Transverse colon (tissue), 4 donors: ENCODE results near the gene LUC7L2.
"Not testable (repeated sequence)": the region's sequence is repeated elsewhere in the genome, so short reads cannot be mapped to it uniquely, and the experiment has no call there.

ENCODE experiments used
- EP300 ChIP-seq: sonication (generic); formaldehyde crosslinking; IDR thresholded peaks from one replicate; pipeline ENCODE4 v1.6.1; 2017; ENCODE audit warnings: antibody characterized with exemption, low read depth
- POLR2A ChIP-seq: fragments of 450-650 bp; IDR thresholded peaks from one replicate; pipeline ENCODE4 v1.6.1; 2016; ENCODE audit warnings: antibody characterized with exemption, mild to moderate bottlenecking, moderate library complexity
- POLR2AphosphoS5 ChIP-seq, 3 donors: sonication (generic); formaldehyde crosslinking; IDR thresholded peaks; one replicate each; pipeline ENCODE4 v1.6.1; 2016; ENCODE audit warnings: antibody characterized with exemption in 3 of 3
- TF ChIP-seq, protein P1 (sequence below), 5 experiments: fragments of 200-600 bp in 3 of 5; fragments of 450-650 bp in 2 of 5; sonication (generic) in 3 of 5; IDR thresholded peaks; 1 replicate in 2 of 5; 2 replicates in 3 of 5; pipeline ENCODE4 v1.5.1; 2016 to 2017; ENCODE audit warnings: antibody characterized with exemption in 5 of 5, inconsistent platforms in 3 of 5, mild to moderate bottlenecking in 2 of 5, moderate library complexity in 1 of 5

DNA sequence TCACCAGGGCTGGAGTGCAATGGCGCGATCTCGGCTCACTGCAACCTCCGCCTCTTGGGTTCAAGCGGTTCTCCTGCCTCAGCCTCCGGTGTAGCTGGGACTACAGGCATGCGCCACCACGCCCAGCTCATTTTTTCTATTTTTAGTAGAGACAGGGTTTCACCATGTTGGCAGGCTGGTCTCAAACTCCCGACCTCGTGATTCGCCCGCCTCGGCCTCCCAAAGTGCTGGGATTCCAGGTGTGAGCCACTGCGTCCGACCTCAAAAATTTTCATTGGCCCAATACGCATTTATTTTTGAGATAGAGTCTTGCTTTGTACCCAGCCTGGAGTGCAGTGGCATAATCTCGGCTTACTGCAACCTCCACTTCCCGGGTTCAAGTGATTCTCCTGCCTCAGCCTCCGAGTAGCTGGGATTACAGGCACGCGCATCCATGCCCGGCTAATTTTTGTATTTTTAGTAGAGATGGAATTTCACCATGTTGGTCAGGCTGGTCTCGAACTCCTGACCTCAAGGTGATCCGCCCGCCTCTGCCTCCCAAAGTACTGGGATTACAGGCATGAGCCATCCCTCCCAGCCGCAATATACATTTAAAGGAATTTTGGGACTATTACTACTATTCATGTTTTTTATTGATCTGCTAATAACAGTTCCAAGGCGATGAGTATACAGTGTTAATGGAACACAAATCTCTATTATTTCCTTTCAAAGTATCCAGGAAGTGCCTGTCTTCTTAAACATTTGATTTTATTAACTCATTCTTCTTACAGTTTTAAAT, 1.8 kb upstream of the LUC7L2 start:
- TF ChIP-seq, protein P1, sequence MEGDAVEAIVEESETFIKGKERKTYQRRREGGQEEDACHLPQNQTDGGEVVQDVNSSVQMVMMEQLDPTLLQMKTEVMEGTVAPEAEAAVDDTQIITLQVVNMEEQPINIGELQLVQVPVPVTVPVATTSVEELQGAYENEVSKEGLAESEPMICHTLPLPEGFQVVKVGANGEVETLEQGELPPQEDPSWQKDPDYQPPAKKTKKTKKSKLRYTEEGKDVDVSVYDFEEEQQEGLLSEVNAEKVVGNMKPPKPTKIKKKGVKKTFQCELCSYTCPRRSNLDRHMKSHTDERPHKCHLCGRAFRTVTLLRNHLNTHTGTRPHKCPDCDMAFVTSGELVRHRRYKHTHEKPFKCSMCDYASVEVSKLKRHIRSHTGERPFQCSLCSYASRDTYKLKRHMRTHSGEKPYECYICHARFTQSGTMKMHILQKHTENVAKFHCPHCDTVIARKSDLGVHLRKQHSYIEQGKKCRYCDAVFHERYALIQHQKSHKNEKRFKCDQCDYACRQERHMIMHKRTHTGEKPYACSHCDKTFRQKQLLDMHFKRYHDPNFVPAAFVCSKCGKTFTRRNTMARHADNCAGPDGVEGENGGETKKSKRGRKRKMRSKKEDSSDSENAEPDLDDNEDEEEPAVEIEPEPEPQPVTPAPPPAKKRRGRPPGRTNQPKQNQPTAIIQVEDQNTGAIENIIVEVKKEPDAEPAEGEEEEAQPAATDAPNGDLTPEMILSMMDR (IDR thresholded peaks at IDR 0.05) = not testable (repeated sequence)
- not testable (repeated sequence) for TF ChIP-seq POLR2A; POLR2AphosphoS5 (IDR thresholded peaks at IDR 0.05); EP300
